OCI-LY3 (cell line): ENCODE measurements around the gene SETSIP.

Experiments used
- H2AFZ ChIP-seq: fragments of 200-600, 300-600 bp; shearing (Covaris generic); 2 replicates; pipeline ENCODE4 v1.6.0; 2014; ENCODE audit warnings: antibody characterized with exemption, low read depth, low read length
- H3K27ac ChIP-seq: fragments of 200-600, 300-600 bp; sonication (generic); 2 replicates; pipeline ENCODE4 v1.5.1; 2014; ENCODE audit warnings: mild to moderate bottlenecking, low read length, moderate library complexity, mixed read lengths
- H3K27me3 ChIP-seq: fragments of 200-600, 300-600 bp; sonication (generic); 2 replicates; pipeline ENCODE4 v1.6.1; 2014; ENCODE audit warnings: low read depth, low read length, mixed read lengths
- H3K36me3 ChIP-seq: fragments of 200-600, 300-600 bp; sonication (generic); replicated peaks from 2 replicates; pipeline ENCODE3; 2014; ENCODE audit warnings: low read depth, low read length, mixed read lengths
- H3K4me1 ChIP-seq: fragments of 300-600, 200-600 bp; sonication (generic); 2 replicates; pipeline ENCODE4 v1.6.1; 2014; ENCODE audit warnings: low read length, mixed read lengths
- H3K4me2 ChIP-seq: fragments of 200-600, 300-600 bp; sonication (generic); 2 replicates; pipeline ENCODE4 v1.6.1; 2014; ENCODE audit warnings: low read length, mixed read lengths
- H3K4me3 ChIP-seq: fragments of 300-600, 200-600 bp; sonication (generic); 2 replicates; pipeline ENCODE4 v1.5.1; 2014; ENCODE audit warnings: antibody characterized with exemption, mild to moderate bottlenecking, low read length, moderate library complexity
- H3K79me2 ChIP-seq: fragments of 300-600, 200-600 bp; shearing (Covaris generic); 2 replicates; pipeline ENCODE4 v1.6.1; 2014; ENCODE audit warnings: mild to moderate bottlenecking, low read length, mixed read lengths
- H3K9ac ChIP-seq: fragments of 300-600, 200-600 bp; shearing (Covaris generic); 2 replicates; pipeline ENCODE4 v1.6.0; 2014; ENCODE audit warnings: mild to moderate bottlenecking, low read length, moderate library complexity
- H3K9me3 ChIP-seq: fragments of 200-600, 300-600 bp; shearing (Covaris generic); 2 replicates; pipeline ENCODE4 v1.6.1; 2014; ENCODE audit warnings: low read length, mixed read lengths; ENCODE audit not compliant: insufficient read depth
- H4K20me1 ChIP-seq: fragments of 200-600, 300-600 bp; sonication (generic); 2 replicates; pipeline ENCODE4 v1.6.1; 2016; ENCODE audit warnings: low read length, mixed read lengths; ENCODE audit not compliant: insufficient read depth
- CTCF ChIP-seq: fragments of 200-600, 300-600 bp; sonication (generic); IDR thresholded peaks from 2 replicates; pipeline ENCODE4 v1.5.1; 2014; ENCODE audit warnings: antibody characterized with exemption, low read length, low read depth
- EZH2phosphoT487 ChIP-seq: fragments of 200-600 bp; shearing (Covaris generic); IDR thresholded peaks from 2 replicates; pipeline ENCODE4 v1.6.1; 2018; ENCODE audit warnings: antibody characterized with exemption, mixed run types, low read depth

SETSIP gene

GRCh38 chr1:92075311-92075710 is at the start of gene SETSIP:
Gene SETSIP, minus strand, starts transcription at chr1:92075411. Its CDS starts 0 bp downstream, at chr1:92075411.
- Histone ChIP-seq H4K20me1 (no peaks in the 10 kb centered on the region), H3K9ac (no peak within 1 kb of the TSS), H3K9me3 (no peaks in the 10 kb centered on the region), H3K4me1 (no peaks in the 10 kb centered on the region), H3K79me2 (no peaks in the 10 kb centered on the region), H3K36me3 (no peaks in the 10 kb centered on the region), H3K27ac (no peak within 1 kb of the TSS), H3K27me3 (no peaks in the 10 kb centered on the region), H3K4me2 (no peak within 1 kb of the TSS), H2AFZ (no peak within 1 kb of the TSS), H3K4me3 (no peak within 1 kb of the TSS)
- no peak for TF ChIP-seq EZH2phosphoT487
- TF ChIP-seq CTCF, result no peak

GRCh38 chr1:92123868-92124267 is 48.7 kb upstream of the SETSIP start:
- H3K9me3 ChIP-seq, result no peaks in the 10 kb centered on the region
- no peak overlapping the region for H3K9ac ChIP-seq
- H3K36me3 ChIP-seq, result no peaks in the 10 kb centered on the region
- TF ChIP-seq EZH2phosphoT487, result no peak
- no peak for TF ChIP-seq CTCF
- no peaks in the 10 kb centered on the region for H3K4me1 ChIP-seq
- no peak overlapping the region for H2AFZ ChIP-seq
- H4K20me1 ChIP-seq, result no peaks in the 10 kb centered on the region
- no peaks in the 10 kb centered on the region for H3K79me2 ChIP-seq
- H3K4me3 ChIP-seq, result no peak overlapping the region
- no peaks in the 10 kb centered on the region for H3K27me3 ChIP-seq
- no peak overlapping the region for H3K27ac ChIP-seq
- no peak overlapping the region for H3K4me2 ChIP-seq

GRCh38 chr1:92118826-92119225 is 43.6 kb upstream of the SETSIP start:
- no peaks in the 10 kb centered on the region for H3K4me1 ChIP-seq
- no peak for TF ChIP-seq CTCF
- no peak for TF ChIP-seq EZH2phosphoT487
- no peaks in the 10 kb centered on the region for H3K79me2 ChIP-seq
- no peak overlapping the region for H2AFZ ChIP-seq
- H4K20me1 ChIP-seq, result no peaks in the 10 kb centered on the region
- no peaks in the 10 kb centered on the region for H3K9me3 ChIP-seq
- H3K27ac ChIP-seq, result no peak overlapping the region
- no peaks in the 10 kb centered on the region for H3K27me3 ChIP-seq
- no peaks in the 10 kb centered on the region for H3K36me3 ChIP-seq
- H3K4me2 ChIP-seq, result no peak overlapping the region
- H3K4me3 ChIP-seq, result no peak overlapping the region
- no peak overlapping the region for H3K9ac ChIP-seq

- Histone ChIP-seq H3K36me3 (no peaks in the 10 kb centered on the region), H3K79me2 (no peaks in the 10 kb centered on the region), H3K9me3 (no peaks in the 10 kb centered on the region), H3K27ac (no peak overlapping the region), H4K20me1 (no peaks in the 10 kb centered on the region), H3K4me2 (no peak overlapping the region), H3K27me3 (no peaks in the 10 kb centered on the region), H3K4me3 (no peak overlapping the region), H3K9ac (no peak overlapping the region), H2AFZ (no peak overlapping the region), H3K4me1 (no peaks in the 10 kb centered on the region)
- TF ChIP-seq EZH2phosphoT487, result no peak
- TF ChIP-seq CTCF, result no peak
Observed at GRCh38 chr1:92117526-92117925, 42.3 kb upstream of the SETSIP start.
